IMR-90 (cell line): ENCODE results near the gene RPGRIP1L.

Source experiments
- CHD1 ChIP-seq: IDR thresholded peaks from 2 replicates; pipeline ENCODE4 v1.6.1; 2012; ENCODE audit warnings: low read depth, low read length, improper control_type of control experiment
- CTCF ChIP-seq: conservative IDR thresholded peaks from 2 replicates; pipeline ENCODE4 v1.5.1; 2012; ENCODE audit warnings: mild to moderate bottlenecking, low read depth, low read length, improper control_type of control experiment
- FOS ChIP-seq: fragments of 150-350 bp; IDR thresholded peaks from 2 replicates; pipeline ENCODE4 v1.6.1; 2016; ENCODE audit warnings: low read depth, low read length
- MXI1 ChIP-seq: IDR thresholded peaks from 2 replicates; pipeline ENCODE4 v1.6.1; 2012; ENCODE audit warnings: low read depth, mild to moderate bottlenecking, low read length, moderate library complexity, borderline replicate concordance
- NFE2L2 ChIP-seq: fragments of 150-350 bp; IDR thresholded peaks from 2 replicates; pipeline ENCODE4 v1.6.1; 2016; ENCODE audit warnings: low read depth, mild to moderate bottlenecking, low read length
- RAD21 ChIP-seq: IDR thresholded peaks from 2 replicates; pipeline ENCODE4 v1.6.1; 2012; ENCODE audit warnings: low read length, improper control_type of control experiment

- TF ChIP-seq NFE2L2 (no peak), CTCF (no peak), MXI1 (no peak), CHD1 (no peak), FOS (no peak), RAD21 (no peak)
Measured at GRCh38 chr16:53576210-53576609, 127.4 kb downstream of the RPGRIP1L start.
